K562 (cell line): ENCODE results near the gene SPEF1.

Source experiments
- GABPA ChIP-seq: fragments of 200-800 bp; sonication (Bioruptor generic); conservative IDR thresholded peaks from 2 replicates; pipeline ENCODE4 v1.6.1; 2016; ENCODE audit warnings: low read depth, missing genetic modification characterization, missing compliant biosample characterization
- JUND ChIP-seq, 2 experiments: IDR thresholded peaks; 2 replicates in 1 of 2; 3 replicates in 1 of 2; pipeline ENCODE4 v1.6.1; 2011; ENCODE audit warnings: borderline replicate concordance in 2 of 2, low read depth in 2 of 2, low read length in 2 of 2, improper control_type of control experiment in 1 of 2, missing biosample characterization in 1 of 2, missing genetic modification characterization in 1 of 2, missing genetic modification reagents in 1 of 2
- TF ChIP-seq, protein P1 (sequence below): sonication (generic); formaldehyde crosslinking; IDR thresholded peaks from 2 replicates; pipeline ENCODE4 v1.8.0; 2022; ENCODE audit warnings: missing genetic modification reagents, mild to moderate bottlenecking, moderate library complexity, borderline replicate concordance

DNA sequence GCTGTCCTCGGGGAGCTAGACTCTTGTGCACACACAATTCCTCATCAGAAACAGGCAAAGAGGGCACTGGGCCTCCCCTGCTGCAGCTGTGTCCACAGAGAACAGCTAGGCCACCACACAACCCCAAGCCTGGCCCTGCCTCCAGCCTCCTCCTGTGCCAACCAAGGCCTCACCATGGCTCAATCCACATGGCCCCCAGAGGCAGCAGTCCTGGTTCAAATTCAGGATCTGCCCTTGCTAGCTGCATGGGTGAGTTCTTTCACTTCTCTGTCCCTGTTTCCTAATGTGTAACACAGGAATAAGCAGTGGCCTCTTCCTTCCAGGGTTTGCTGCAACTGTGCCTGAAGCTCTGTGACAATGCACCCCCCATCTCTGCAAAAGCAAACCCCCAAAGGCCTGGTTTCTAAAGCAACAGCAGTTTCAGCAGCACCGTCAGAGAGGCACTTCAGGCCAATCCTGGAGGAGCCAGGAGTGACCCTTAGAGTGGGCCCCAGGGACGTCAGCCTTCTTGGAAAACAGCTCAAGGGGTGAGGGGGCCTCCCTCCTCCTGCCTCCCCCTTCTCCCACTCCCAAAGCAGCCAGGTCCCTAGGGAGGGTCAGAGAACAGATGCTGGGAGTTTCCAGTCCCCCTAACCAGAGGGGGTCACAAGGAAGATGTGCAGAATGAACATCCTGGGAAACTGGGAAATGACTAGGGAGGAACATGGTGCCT is 15.9 kb downstream of the SPEF1 start:
- TF ChIP-seq, protein P1, sequence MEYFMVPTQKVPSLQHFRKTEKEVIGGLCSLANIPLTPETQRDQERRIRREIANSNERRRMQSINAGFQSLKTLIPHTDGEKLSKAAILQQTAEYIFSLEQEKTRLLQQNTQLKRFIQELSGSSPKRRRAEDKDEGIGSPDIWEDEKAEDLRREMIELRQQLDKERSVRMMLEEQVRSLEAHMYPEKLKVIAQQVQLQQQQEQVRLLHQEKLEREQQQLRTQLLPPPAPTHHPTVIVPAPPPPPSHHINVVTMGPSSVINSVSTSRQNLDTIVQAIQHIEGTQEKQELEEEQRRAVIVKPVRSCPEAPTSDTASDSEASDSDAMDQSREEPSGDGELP (CRISPR knock-in tag): no peak
- no peak for TF ChIP-seq JUND (IDR thresholded peaks at IDR 0.05; ENCODE audit: borderline replicate concordance, low read depth, low read length)
- no peak for TF ChIP-seq JUND (tag; IDR thresholded peaks at IDR 0.05; ENCODE audit: borderline replicate concordance, low read depth, low read length)
- TF ChIP-seq GABPA (tag): no peak
